ENCODE results near the gene HES5.

- TF ChIP-seq CTCF (conservative IDR thresholded peaks at IDR 0.05; ENCODE audit: low read depth, low read length), result no peak
- no peak for TF ChIP-seq EZH2 (IDR thresholded peaks at IDR 0.05; ENCODE audit: low read length, unreplicated experiment)
These were observed 40.4 kb downstream of the HES5 start for GRCh38 chr1:2489615-2490014.
